HepG2 (cell line): Measurements from ENCODE around the gene KHK. TPM values are rescaled to one million over a fixed set of nuclear protein-coding genes. Genes with fewer than 3 reads are reported as not detected.

ENCODE experiments used
- CHCHD3 ChIP-seq: sonication (generic); formaldehyde crosslinking; IDR thresholded peaks from 2 replicates; pipeline ENCODE4 v1.8.0; 2022; ENCODE audit warnings: mild to moderate bottlenecking, missing genetic modification reagents, moderate library complexity
- ELF3 ChIP-seq: IDR thresholded peaks from 2 replicates; pipeline ENCODE4 v1.6.1; 2016; ENCODE audit warnings: missing genetic modification reagents, missing compliant biosample characterization
- ETV5 ChIP-seq: IDR thresholded peaks from 2 replicates; pipeline ENCODE4 v1.6.1; 2018; ENCODE audit warnings: missing biosample characterization, missing genetic modification reagents, inconsistent platforms, borderline replicate concordance
- IRF2 ChIP-seq: IDR thresholded peaks from 2 replicates; pipeline ENCODE4 v1.6.1; 2018; ENCODE audit warnings: missing genetic modification reagents, missing compliant biosample characterization
- RAD21 ChIP-seq: fragments of 450-650 bp; formaldehyde crosslinking; IDR thresholded peaks from 2 replicates; pipeline ENCODE4 v1.5.0; 2020; ENCODE audit warnings: mild to moderate bottlenecking
- ZBTB1 ChIP-seq: sonication (generic); formaldehyde crosslinking; IDR thresholded peaks from 2 replicates; pipeline ENCODE4 v1.4.0; 2020; ENCODE audit warnings: missing genetic modification reagents, borderline replicate concordance
- polyA plus RNA-seq, 8 experiments: library from polyadenylated mRNA; depleted of rRNA in 3 of 8; stranded (reverse) in 7 of 8; unstranded in 1 of 8; fragments of >200 nt; fragmentation: Illumina TruSeq in 4 of 8; extraction: Trizol in 4 of 8; gene quantifications; 2 replicates each; pipeline versions ENCODE4 v1.2.1 to v1.2.3, GENCODE V29; 2011 to 2016; ENCODE audit warnings: low read depth in 4 of 8, missing spikeins in 1 of 8, mixed read lengths in 1 of 8; ENCODE audit not compliant: insufficient read depth in 1 of 8
- total RNA-seq, 5 experiments: library from RNA; depleted of rRNA; stranded (reverse); fragments of >200 nt; fragmentation: Illumina TruSeq; extraction: Trizol; gene quantifications; 2 replicates each; pipeline ENCODE4 v1.2.3, GENCODE V29; 2016; ENCODE audit warnings: low read depth in 1 of 5
- TF ChIP-seq, protein P1 (sequence below): sonication (generic); formaldehyde crosslinking; IDR thresholded peaks from 2 replicates; pipeline ENCODE4 v1.4.0; 2020; ENCODE audit warnings: missing genetic modification reagents
- TF ChIP-seq, protein P2 (sequence below): sonication (generic); formaldehyde crosslinking; IDR thresholded peaks from 2 replicates; pipeline ENCODE4; 2020; ENCODE audit warnings: missing genetic modification reagents, mild to moderate bottlenecking, borderline replicate concordance
- TF ChIP-seq, protein P3 (sequence below): IDR thresholded peaks from 2 replicates; pipeline ENCODE4 v1.6.1; 2016; ENCODE audit warnings: missing genetic modification reagents, missing compliant biosample characterization
- TF ChIP-seq, protein P4 (sequence below): sonication (generic); formaldehyde crosslinking; IDR thresholded peaks from 2 replicates; pipeline ENCODE4 v1.5.0; 2020; ENCODE audit warnings: missing genetic modification reagents, mild to moderate bottlenecking, borderline replicate concordance
- TF ChIP-seq, protein P5 (sequence below): sonication (generic); formaldehyde crosslinking; IDR thresholded peaks from 2 replicates; pipeline ENCODE4 v1.8.0; 2022; ENCODE audit warnings: mild to moderate bottlenecking, missing genetic modification reagents, borderline replicate concordance
- TF ChIP-seq, protein P6 (sequence below): sonication (generic); formaldehyde crosslinking; IDR thresholded peaks from 2 replicates; pipeline ENCODE4 v1.4.0; 2020; ENCODE audit warnings: missing genetic modification reagents

The KHK gene
- total and polyA plus RNA-seq, 2 of the 13 experiments (the other 11 are each of a cell fraction or from before 2014, with no cell fraction given): 40.9 to 99.2 TPM

DNA sequence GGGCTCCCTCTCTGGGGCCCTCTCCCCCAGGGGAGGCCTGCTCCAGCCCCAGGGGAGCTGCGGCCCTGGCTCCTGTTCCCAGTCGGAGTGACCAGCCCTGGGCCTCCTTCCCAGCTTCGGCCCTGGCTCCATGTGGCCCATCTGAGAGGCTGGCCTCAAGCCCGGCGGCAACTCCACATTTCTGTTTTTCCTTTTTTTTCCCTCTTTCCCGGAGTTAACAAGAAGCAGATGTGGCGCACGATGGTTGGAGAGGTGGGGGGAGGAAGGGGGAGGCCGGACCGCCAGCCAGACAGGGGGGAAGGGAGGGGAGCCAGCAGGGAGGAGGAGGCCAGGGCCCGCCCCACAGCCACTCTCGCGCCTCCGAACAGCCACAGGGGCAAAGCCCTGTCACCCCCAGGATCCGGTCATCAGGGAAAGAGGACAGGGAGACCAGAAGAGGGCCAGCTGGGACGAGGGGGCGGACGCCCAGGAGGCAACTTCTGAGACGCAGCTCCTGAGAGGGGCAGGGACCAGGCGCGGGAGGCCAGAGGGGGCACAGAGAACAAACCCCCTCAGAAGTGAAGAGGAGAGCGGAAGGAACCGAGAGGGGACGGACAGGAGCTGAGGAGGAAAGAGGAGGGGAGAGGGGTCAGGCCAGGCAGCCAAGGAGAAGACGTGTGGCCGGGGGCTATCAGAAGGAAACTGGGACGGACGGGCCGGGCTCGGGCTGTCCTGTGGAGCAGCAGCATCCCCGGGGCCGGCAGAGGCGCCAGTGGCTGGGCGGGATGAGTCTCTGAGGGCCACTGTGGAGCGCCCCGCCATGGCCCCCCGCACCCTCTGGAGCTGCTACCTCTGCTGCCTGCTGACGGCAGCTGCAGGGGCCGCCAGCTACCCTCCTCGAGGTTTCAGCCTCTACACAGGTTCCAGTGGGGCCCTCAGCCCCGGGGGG lies 8.0 kb upstream of the KHK start, which contains the start of gene EMILIN1 (continued):
- TF ChIP-seq, protein P1, sequence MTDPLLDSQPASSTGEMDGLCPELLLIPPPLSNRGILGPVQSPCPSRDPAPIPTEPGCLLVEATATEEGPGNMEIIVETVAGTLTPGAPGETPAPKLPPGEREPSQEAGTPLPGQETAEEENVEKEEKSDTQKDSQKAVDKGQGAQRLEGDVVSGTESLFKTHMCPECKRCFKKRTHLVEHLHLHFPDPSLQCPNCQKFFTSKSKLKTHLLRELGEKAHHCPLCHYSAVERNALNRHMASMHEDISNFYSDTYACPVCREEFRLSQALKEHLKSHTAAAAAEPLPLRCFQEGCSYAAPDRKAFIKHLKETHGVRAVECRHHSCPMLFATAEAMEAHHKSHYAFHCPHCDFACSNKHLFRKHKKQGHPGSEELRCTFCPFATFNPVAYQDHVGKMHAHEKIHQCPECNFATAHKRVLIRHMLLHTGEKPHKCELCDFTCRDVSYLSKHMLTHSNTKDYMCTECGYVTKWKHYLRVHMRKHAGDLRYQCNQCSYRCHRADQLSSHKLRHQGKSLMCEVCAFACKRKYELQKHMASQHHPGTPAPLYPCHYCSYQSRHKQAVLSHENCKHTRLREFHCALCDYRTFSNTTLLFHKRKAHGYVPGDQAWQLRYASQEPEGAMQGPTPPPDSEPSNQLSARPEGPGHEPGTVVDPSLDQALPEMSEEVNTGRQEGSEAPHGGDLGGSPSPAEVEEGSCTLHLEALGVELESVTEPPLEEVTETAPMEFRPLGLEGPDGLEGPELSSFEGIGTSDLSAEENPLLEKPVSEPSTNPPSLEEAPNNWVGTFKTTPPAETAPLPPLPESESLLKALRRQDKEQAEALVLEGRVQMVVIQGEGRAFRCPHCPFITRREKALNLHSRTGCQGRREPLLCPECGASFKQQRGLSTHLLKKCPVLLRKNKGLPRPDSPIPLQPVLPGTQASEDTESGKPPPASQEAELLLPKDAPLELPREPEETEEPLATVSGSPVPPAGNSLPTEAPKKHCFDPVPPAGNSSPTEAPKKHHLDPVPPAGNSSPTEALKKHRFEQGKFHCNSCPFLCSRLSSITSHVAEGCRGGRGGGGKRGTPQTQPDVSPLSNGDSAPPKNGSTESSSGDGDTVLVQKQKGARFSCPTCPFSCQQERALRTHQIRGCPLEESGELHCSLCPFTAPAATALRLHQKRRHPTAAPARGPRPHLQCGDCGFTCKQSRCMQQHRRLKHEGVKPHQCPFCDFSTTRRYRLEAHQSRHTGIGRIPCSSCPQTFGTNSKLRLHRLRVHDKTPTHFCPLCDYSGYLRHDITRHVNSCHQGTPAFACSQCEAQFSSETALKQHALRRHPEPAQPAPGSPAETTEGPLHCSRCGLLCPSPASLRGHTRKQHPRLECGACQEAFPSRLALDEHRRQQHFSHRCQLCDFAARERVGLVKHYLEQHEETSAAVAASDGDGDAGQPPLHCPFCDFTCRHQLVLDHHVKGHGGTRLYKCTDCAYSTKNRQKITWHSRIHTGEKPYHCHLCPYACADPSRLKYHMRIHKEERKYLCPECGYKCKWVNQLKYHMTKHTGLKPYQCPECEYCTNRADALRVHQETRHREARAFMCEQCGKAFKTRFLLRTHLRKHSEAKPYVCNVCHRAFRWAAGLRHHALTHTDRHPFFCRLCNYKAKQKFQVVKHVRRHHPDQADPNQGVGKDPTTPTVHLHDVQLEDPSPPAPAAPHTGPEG (CRISPR knock-in tag): no peak; the same call in 1 of the 2 replicates
- TF ChIP-seq, protein P2, sequence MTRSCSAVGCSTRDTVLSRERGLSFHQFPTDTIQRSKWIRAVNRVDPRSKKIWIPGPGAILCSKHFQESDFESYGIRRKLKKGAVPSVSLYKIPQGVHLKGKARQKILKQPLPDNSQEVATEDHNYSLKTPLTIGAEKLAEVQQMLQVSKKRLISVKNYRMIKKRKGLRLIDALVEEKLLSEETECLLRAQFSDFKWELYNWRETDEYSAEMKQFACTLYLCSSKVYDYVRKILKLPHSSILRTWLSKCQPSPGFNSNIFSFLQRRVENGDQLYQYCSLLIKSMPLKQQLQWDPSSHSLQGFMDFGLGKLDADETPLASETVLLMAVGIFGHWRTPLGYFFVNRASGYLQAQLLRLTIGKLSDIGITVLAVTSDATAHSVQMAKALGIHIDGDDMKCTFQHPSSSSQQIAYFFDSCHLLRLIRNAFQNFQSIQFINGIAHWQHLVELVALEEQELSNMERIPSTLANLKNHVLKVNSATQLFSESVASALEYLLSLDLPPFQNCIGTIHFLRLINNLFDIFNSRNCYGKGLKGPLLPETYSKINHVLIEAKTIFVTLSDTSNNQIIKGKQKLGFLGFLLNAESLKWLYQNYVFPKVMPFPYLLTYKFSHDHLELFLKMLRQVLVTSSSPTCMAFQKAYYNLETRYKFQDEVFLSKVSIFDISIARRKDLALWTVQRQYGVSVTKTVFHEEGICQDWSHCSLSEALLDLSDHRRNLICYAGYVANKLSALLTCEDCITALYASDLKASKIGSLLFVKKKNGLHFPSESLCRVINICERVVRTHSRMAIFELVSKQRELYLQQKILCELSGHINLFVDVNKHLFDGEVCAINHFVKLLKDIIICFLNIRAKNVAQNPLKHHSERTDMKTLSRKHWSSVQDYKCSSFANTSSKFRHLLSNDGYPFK: 0 out of 2 replicates have a peak, but pooled peaks have one; percentile 27
- TF ChIP-seq RAD21 (CRISPR knock-in tag): no peak
- no peak for TF ChIP-seq CHCHD3 (CRISPR knock-in tag)
- TF ChIP-seq, protein P3, sequence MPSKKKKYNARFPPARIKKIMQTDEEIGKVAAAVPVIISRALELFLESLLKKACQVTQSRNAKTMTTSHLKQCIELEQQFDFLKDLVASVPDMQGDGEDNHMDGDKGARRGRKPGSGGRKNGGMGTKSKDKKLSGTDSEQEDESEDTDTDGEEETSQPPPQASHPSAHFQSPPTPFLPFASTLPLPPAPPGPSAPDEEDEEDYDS (CRISPR knock-in tag): no peak
- TF ChIP-seq IRF2: no peak
- TF ChIP-seq, protein P4, sequence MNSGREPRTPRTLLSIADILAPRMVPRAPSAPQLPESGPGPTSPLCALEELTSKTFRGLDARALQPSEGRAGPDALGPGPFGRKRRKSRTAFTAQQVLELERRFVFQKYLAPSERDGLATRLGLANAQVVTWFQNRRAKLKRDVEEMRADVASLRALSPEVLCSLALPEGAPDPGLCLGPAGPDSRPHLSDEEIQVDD: no peak
- no peak for TF ChIP-seq ZBTB1 (CRISPR knock-in tag)
- TF ChIP-seq, protein P5, sequence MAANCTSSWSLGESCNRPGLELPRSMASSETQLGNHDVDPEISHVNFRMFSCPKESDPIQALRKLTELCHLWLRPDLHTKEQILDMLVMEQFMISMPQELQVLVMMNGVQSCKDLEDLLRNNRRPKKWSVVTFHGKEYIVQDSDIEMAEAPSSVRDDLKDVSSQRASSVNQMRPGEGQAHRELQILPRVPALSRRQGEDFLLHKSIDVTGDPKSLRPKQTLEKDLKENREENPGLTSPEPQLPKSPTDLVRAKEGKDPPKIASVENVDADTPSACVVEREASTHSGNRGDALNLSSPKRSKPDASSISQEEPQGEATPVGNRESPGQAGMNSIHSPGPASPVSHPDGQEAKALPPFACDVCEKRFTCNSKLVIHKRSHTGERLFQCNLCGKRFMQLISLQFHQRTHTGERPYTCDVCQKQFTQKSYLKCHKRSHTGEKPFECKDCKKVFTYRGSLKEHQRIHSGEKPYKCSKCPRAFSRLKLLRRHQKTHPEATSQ (CRISPR knock-in tag): no peak
- TF ChIP-seq, protein P6, sequence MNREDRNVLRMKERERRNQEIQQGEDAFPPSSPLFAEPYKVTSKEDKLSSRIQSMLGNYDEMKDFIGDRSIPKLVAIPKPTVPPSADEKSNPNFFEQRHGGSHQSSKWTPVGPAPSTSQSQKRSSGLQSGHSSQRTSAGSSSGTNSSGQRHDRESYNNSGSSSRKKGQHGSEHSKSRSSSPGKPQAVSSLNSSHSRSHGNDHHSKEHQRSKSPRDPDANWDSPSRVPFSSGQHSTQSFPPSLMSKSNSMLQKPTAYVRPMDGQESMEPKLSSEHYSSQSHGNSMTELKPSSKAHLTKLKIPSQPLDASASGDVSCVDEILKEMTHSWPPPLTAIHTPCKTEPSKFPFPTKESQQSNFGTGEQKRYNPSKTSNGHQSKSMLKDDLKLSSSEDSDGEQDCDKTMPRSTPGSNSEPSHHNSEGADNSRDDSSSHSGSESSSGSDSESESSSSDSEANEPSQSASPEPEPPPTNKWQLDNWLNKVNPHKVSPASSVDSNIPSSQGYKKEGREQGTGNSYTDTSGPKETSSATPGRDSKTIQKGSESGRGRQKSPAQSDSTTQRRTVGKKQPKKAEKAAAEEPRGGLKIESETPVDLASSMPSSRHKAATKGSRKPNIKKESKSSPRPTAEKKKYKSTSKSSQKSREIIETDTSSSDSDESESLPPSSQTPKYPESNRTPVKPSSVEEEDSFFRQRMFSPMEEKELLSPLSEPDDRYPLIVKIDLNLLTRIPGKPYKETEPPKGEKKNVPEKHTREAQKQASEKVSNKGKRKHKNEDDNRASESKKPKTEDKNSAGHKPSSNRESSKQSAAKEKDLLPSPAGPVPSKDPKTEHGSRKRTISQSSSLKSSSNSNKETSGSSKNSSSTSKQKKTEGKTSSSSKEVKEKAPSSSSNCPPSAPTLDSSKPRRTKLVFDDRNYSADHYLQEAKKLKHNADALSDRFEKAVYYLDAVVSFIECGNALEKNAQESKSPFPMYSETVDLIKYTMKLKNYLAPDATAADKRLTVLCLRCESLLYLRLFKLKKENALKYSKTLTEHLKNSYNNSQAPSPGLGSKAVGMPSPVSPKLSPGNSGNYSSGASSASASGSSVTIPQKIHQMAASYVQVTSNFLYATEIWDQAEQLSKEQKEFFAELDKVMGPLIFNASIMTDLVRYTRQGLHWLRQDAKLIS (CRISPR knock-in tag): no peak
- no peak for TF ChIP-seq ELF3 (CRISPR knock-in tag)
- TF ChIP-seq ETV5: 0 out of 2 replicates have a peak, but pooled peaks have one; percentile 13
